Astrocyte (in vitro differentiated cells and primary cell): ENCODE measurements around the gene COL23A1. TPM values are rescaled to one million over a fixed set of nuclear protein-coding genes. Genes with fewer than 3 reads are reported as not detected.
"Not testable (repeated sequence)": the region's sequence is repeated elsewhere in the genome, so short reads cannot be mapped to it uniquely, and the experiment has no call there.

ENCODE experiments used
- DNase-seq: peaks from one replicate; pipeline ENCODE4 v3.0.0-alpha.2; 2010; ENCODE audit warnings: low read depth
- FAIRE-seq: peaks from 2 replicates; lab custom pipeline; 2011; peaks lifted over from hg19 to GRCh38; lab: Jason Lieb, UNC
- H2AFZ ChIP-seq: 2 replicates; pipeline ENCODE4 v1.6.0; 2012; ENCODE audit warnings: low read depth, low read length, inconsistent platforms
- H3K27ac ChIP-seq: 2 replicates; pipeline ENCODE4 v1.5.1; 2011; ENCODE audit warnings: low read depth, low read length, inconsistent platforms
- H3K27me3 ChIP-seq: 2 replicates; pipeline ENCODE4 v1.6.0; 2011; ENCODE audit warnings: low read length, inconsistent platforms; ENCODE audit not compliant: insufficient read depth
- H3K36me3 ChIP-seq: 2 replicates; pipeline ENCODE4 v1.5.1; 2011; ENCODE audit warnings: low read length, inconsistent platforms; ENCODE audit not compliant: insufficient read depth
- H3K4me1 ChIP-seq: 2 replicates; pipeline ENCODE4 v1.5.1; 2011; ENCODE audit warnings: low read length, inconsistent platforms; ENCODE audit not compliant: insufficient read depth
- H3K4me2 ChIP-seq: 2 replicates; pipeline ENCODE4 v1.6.0; 2012; ENCODE audit warnings: low read length, inconsistent platforms
- H3K4me3 ChIP-seq: 2 replicates; pipeline ENCODE4 v1.5.1; 2011; ENCODE audit warnings: low read depth, mild to moderate bottlenecking, low read length, inconsistent platforms; ENCODE audit not compliant: insufficient read depth
- H3K79me2 ChIP-seq: 2 replicates; pipeline ENCODE4 v1.6.0; 2012; ENCODE audit warnings: mild to moderate bottlenecking, low read length, inconsistent platforms; ENCODE audit not compliant: insufficient read depth
- H3K9ac ChIP-seq: 2 replicates; pipeline ENCODE4 v1.6.0; 2012; ENCODE audit warnings: mild to moderate bottlenecking, low read length, inconsistent platforms
- H3K9me3 ChIP-seq: 2 replicates; pipeline ENCODE4 v1.5.1; 2012; ENCODE audit warnings: low read depth, mild to moderate bottlenecking, low read length, inconsistent platforms; ENCODE audit not compliant: insufficient read depth
- H4K20me1 ChIP-seq: 2 replicates; pipeline ENCODE4 v1.6.0; 2012; ENCODE audit warnings: low read length, inconsistent platforms; ENCODE audit not compliant: insufficient read depth
- H3K27ac Mint-ChIP-seq: one replicate; pipeline ENCODE4 v1.8.0; 2021; ENCODE audit warnings: mild to moderate bottlenecking, mixed read lengths; ENCODE audit not compliant: unreplicated experiment
- H3K27me3 Mint-ChIP-seq: one replicate; pipeline ENCODE4 v1.8.0; 2021; ENCODE audit warnings: low read depth, mixed read lengths; ENCODE audit not compliant: unreplicated experiment
- H3K36me3 Mint-ChIP-seq: one replicate; pipeline ENCODE4 v1.8.0; 2021; ENCODE audit warnings: low read depth, mixed read lengths; ENCODE audit not compliant: unreplicated experiment
- H3K4me1 Mint-ChIP-seq: one replicate; pipeline ENCODE4 v1.8.0; 2021; ENCODE audit warnings: low read depth, mixed read lengths; ENCODE audit not compliant: unreplicated experiment
- H3K4me3 Mint-ChIP-seq: one replicate; pipeline ENCODE4 v1.8.0; 2021; ENCODE audit warnings: mild to moderate bottlenecking, moderate library complexity, mixed read lengths; ENCODE audit not compliant: unreplicated experiment
- H3K9me3 Mint-ChIP-seq: one replicate; pipeline ENCODE4 v1.8.0; 2021; ENCODE audit warnings: mild to moderate bottlenecking, mixed read lengths; ENCODE audit not compliant: unreplicated experiment
- EZH2 ChIP-seq: IDR thresholded peaks from 2 replicates; pipeline ENCODE4 v1.6.1; 2012; ENCODE audit warnings: mild to moderate bottlenecking, low read length, inconsistent platforms; ENCODE audit not compliant: insufficient read depth
- total RNA-seq: library from RNA; stranded (reverse); gene quantifications from 2 replicates; pipeline ENCODE4 v1.2.1, GENCODE V29; 2021
- TF ChIP-seq, protein P1 (sequence below): IDR thresholded peaks from 2 replicates; pipeline ENCODE4 v1.5.1; 2011; ENCODE audit warnings: low read depth, mild to moderate bottlenecking, inconsistent platforms, low read length, moderate library complexity; ENCODE audit not compliant: insufficient read depth

Gene COL23A1
- total RNA-seq, 1 donor from 2014 or later: 0.16 TPM

DNA sequence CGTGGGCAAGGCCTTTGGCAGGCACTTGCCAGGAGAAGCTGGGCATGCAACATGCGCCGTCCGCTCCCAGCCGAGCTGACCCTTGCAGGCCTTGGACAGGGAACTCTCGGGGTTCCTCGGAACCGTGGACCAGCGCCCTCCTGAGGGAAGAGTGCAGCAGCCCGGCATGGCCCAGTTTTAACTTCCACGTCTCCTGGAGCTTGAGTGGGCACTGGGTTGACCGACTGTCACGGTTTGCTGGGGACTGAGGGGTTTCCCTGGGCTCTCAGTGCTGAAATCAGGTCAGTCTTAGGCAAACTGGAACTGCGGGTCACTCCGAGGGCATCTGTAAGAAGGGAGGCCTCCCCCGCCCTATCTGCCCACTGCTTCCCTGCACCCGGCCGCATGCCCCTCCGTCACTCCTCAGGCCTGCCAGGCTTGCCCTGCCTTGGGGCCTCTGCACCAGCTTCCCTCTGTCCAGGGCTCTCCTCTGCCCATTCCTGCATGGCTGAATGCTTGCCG, 270.6 kb downstream of the COL23A1 start:
- no peak for TF ChIP-seq EZH2
- TF ChIP-seq, protein P1, sequence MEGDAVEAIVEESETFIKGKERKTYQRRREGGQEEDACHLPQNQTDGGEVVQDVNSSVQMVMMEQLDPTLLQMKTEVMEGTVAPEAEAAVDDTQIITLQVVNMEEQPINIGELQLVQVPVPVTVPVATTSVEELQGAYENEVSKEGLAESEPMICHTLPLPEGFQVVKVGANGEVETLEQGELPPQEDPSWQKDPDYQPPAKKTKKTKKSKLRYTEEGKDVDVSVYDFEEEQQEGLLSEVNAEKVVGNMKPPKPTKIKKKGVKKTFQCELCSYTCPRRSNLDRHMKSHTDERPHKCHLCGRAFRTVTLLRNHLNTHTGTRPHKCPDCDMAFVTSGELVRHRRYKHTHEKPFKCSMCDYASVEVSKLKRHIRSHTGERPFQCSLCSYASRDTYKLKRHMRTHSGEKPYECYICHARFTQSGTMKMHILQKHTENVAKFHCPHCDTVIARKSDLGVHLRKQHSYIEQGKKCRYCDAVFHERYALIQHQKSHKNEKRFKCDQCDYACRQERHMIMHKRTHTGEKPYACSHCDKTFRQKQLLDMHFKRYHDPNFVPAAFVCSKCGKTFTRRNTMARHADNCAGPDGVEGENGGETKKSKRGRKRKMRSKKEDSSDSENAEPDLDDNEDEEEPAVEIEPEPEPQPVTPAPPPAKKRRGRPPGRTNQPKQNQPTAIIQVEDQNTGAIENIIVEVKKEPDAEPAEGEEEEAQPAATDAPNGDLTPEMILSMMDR: no peak
- H3K4me2 ChIP-seq: no peak overlapping the region
- H4K20me1 ChIP-seq: no peaks in the 10 kb centered on the region
- Mint-ChIP-seq H3K27ac (no peak overlapping the region), H3K4me1 (no peaks in the 10 kb centered on the region), H3K27me3 (peaks cover 20% of the 10 kb centered on the region), H3K9me3 (peaks cover 6% of the 10 kb centered on the region), H3K4me3 (no peak overlapping the region), H3K36me3 (no peaks in the 10 kb centered on the region)
- H3K9ac ChIP-seq: no peak overlapping the region
- FAIRE-seq (no peak), DNase-seq (no peak)
- no peak overlapping the region for H3K27ac ChIP-seq
- H3K4me3 ChIP-seq: no peak overlapping the region
- H3K9me3 ChIP-seq: peaks cover 8% of the 10 kb centered on the region
- no peaks in the 10 kb centered on the region for H3K4me1 ChIP-seq
- H3K36me3 ChIP-seq: no peaks in the 10 kb centered on the region
- H3K79me2 ChIP-seq: no peaks in the 10 kb centered on the region
- no peak overlapping the region for H2AFZ ChIP-seq
- no peaks in the 10 kb centered on the region for H3K27me3 ChIP-seq

DNA sequence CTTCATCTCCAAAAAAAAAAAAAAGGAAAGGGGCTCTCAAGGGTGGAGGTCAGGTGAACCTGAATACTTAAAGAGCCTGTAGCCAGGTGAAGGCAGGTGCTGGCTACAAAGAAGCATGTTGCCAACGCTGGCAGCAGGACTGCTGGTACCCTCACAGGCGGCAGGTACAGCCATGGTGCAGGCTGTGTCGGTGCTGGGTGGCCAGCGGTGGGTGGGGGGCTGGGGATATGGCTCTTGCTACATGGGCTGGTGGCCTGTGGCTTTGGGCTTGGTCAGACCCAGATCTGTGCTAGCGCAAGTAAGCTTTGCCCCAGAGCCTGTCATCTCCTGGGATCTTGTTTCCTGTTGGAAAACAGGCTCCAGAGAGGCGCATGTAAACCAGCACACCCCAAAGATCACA, 271.3 kb downstream of the COL23A1 start:
- H3K27ac ChIP-seq: no peak overlapping the region
- no peak overlapping the region for H2AFZ ChIP-seq
- Mint-ChIP-seq H3K9me3 (peaks cover 6% of the 10 kb centered on the region), H3K27ac (no peak overlapping the region), H3K36me3 (no peaks in the 10 kb centered on the region), H3K4me3 (no peak overlapping the region), H3K27me3 (peaks cover 24% of the 10 kb centered on the region), H3K4me1 (no peaks in the 10 kb centered on the region)
- no peaks in the 10 kb centered on the region for H3K79me2 ChIP-seq
- no peak for DNase-seq
- no peak overlapping the region for H3K4me2 ChIP-seq
- peaks cover 6% of the 10 kb centered on the region for H3K9me3 ChIP-seq
- no peak for FAIRE-seq
- no peaks in the 10 kb centered on the region for H3K27me3 ChIP-seq
- H3K9ac ChIP-seq: no peak overlapping the region
- H4K20me1 ChIP-seq: no peaks in the 10 kb centered on the region
- H3K4me3 ChIP-seq: no peak overlapping the region
- TF ChIP-seq, protein P1: no peak
- no peak for TF ChIP-seq EZH2
- no peaks in the 10 kb centered on the region for H3K4me1 ChIP-seq
- H3K36me3 ChIP-seq: no peaks in the 10 kb centered on the region

DNA sequence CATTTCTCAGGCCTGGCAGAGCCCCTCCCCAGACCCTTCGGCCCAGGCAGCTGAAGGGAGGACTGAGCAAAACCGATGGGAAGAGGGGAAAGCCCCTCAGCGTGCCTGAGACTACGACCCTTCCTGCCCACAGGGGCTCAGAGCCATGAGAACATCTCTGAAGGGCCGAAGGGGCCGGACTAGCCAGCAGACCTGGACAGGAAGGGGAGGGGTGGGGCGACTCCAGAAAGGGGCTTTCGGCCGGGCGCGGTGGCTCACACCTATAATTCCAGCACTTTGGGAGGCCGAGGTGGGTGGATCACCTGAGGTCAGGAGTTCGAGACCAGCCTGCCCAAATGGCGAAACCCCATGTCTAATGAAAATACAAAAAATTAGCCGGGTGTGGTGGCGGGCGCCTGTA, 271.8 kb downstream of the COL23A1 start:
- Histone ChIP-seq H3K9me3 (peaks cover 6% of the 10 kb centered on the region), H3K4me3 (no peak overlapping the region), H3K27ac (no peak overlapping the region), H3K27me3 (no peaks in the 10 kb centered on the region), H2AFZ (no peak overlapping the region), H4K20me1 (no peaks in the 10 kb centered on the region), H3K9ac (no peak overlapping the region), H3K36me3 (no peaks in the 10 kb centered on the region), H3K79me2 (no peaks in the 10 kb centered on the region), H3K4me1 (no peaks in the 10 kb centered on the region), H3K4me2 (no peak overlapping the region)
- no peak overlapping the region for H3K4me3 Mint-ChIP-seq
- TF ChIP-seq EZH2: no peak
- TF ChIP-seq, protein P1: no peak
- no peak for DNase-seq
- no peaks in the 10 kb centered on the region for H3K4me1 Mint-ChIP-seq
- no peaks in the 10 kb centered on the region for H3K36me3 Mint-ChIP-seq
- peaks cover 24% of the 10 kb centered on the region for H3K27me3 Mint-ChIP-seq
- peaks cover 6% of the 10 kb centered on the region for H3K9me3 Mint-ChIP-seq
- H3K27ac Mint-ChIP-seq: no peak overlapping the region
- FAIRE-seq: no peak

DNA sequence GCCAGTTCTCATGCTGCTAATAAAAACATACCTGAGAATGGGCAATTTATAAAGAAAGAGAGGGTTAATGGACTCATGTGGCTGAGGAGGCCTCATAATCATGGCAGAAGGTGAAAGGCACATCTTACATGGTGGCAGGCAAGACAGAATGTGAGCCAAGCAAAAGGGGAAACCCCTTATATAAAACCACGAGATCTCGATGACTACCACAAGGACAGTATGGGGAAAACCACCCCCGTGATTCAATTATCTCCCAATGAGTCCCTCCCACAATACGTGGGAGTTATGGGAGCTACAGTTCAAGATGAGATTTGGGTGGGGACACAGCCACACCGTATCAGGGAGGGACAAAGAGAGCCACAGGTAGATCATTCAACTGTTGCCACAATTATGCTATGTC, 272.5 kb downstream of the COL23A1 start:
- not testable (repeated sequence) for DNase-seq, H3K9me3 Mint-ChIP-seq, H3K27ac ChIP-seq, H2AFZ ChIP-seq, H3K27ac Mint-ChIP-seq, H3K36me3 ChIP-seq, H3K9ac ChIP-seq, H3K4me1 Mint-ChIP-seq, H3K4me2 ChIP-seq, H3K9me3 ChIP-seq, H4K20me1 ChIP-seq, H3K79me2 ChIP-seq, H3K4me1 ChIP-seq, H3K4me3 ChIP-seq, H3K4me3 Mint-ChIP-seq, H3K27me3 ChIP-seq, FAIRE-seq, H3K36me3 Mint-ChIP-seq
- H3K27me3 Mint-ChIP-seq: peaks cover 25% of the 10 kb centered on the region
